B cell (primary cell): ENCODE data around the gene OR10A3. TPM values are rescaled to one million over a fixed set of nuclear protein-coding genes. Genes with fewer than 3 reads are reported as not detected.

ENCODE experiments used
- ATAC-seq: fragments of 200-7000 bp; cut with Tn5 transposase; one replicate; pipeline ENCODE4 v1.10.0; 2021; ENCODE audit warnings: low read depth, mild to moderate bottlenecking, moderate number of reproducible peaks, moderate library complexity
- CTCF ChIA-PET: fragments of 350-600 bp; sonication (Branson Sonifier 250); formaldehyde crosslinking; loops from one replicate; lab custom pipeline; 2021; ENCODE audit warnings: antibody characterized with exemption, inconsistent platforms; lab: Charles Lee
- POLR2A ChIA-PET: fragments of 350-600 bp; sonication (Branson Sonifier 250); formaldehyde crosslinking; loops from one replicate; lab custom pipeline; 2021; ENCODE audit warnings: antibody characterized with exemption; lab: Charles Lee
- DNase-seq: peaks from one replicate; pipeline ENCODE4 v3.0.0; 2013
- H2AFZ ChIP-seq: 2 replicates; pipeline ENCODE4 v1.6.1; 2012; ENCODE audit warnings: mild to moderate bottlenecking, low read depth, low read length; ENCODE audit not compliant: insufficient read depth, poor library complexity, severe bottlenecking
- H3K27ac ChIP-seq, 2 donors: 1 replicate in 1 of 2; 2 replicates in 1 of 2; pipeline ENCODE4 v1.5.1; 2012 to 2013; ENCODE audit warnings: low read length in 2 of 2, mild to moderate bottlenecking in 2 of 2, moderate library complexity in 1 of 2
- H3K27me3 ChIP-seq, 4 experiments: fragments of 200-600 bp in 1 of 4; sonication (generic) in 1 of 4; replicated peaks in 1 of 4; 1 replicate in 2 of 4; 2 replicates in 2 of 4; pipeline versions ENCODE4 v1.6.1 to v1.7.0; 2013 to 2016; ENCODE audit warnings: low read length in 3 of 4, mild to moderate bottlenecking in 2 of 4, mixed read lengths in 1 of 4, moderate library complexity in 1 of 4; ENCODE audit not compliant: insufficient read depth in 4 of 4, control insufficient read depth in 3 of 4; ENCODE audit errors: control extremely low read depth in 1 of 4
- H3K36me3 ChIP-seq, 2 experiments: replicated peaks in 1 of 2; 1 replicate in 1 of 2; 2 replicates in 1 of 2; pipeline versions ENCODE4 v1.6.1 to v1.7.1; 2013; ENCODE audit warnings: low read length in 1 of 2; ENCODE audit not compliant: insufficient read depth in 2 of 2, control insufficient read depth in 1 of 2; ENCODE audit errors: control extremely low read depth in 1 of 2, extremely low read depth in 1 of 2
- H3K4me1 ChIP-seq, 2 donors: fragments of 200-600 bp in 1 of 2; sonication (generic) in 1 of 2; 1 replicate in 1 of 2; 2 replicates in 1 of 2; pipeline versions ENCODE4 v1.5.1 to v1.6.1; 2013 to 2017; ENCODE audit warnings: low read length in 2 of 2; ENCODE audit not compliant: control insufficient read depth in 2 of 2, insufficient read depth in 2 of 2
- H3K4me2 ChIP-seq: replicated peaks from 2 replicates; pipeline ENCODE3; 2012; ENCODE audit warnings: mild to moderate bottlenecking, low read depth, low read length; ENCODE audit not compliant: poor library complexity, severe bottlenecking
- H3K4me3 ChIP-seq, 5 experiments: fragments of 200-600 bp in 1 of 5; sonication (generic) in 1 of 5; 1 replicate in 3 of 5; 2 replicates in 2 of 5; pipeline versions ENCODE4 v1.5.1 to v1.7.0; 2011 to 2016; ENCODE audit warnings: low read length in 4 of 5, mild to moderate bottlenecking in 4 of 5, low read depth in 2 of 5, control low read depth in 1 of 5, moderate library complexity in 1 of 5; ENCODE audit not compliant: insufficient read depth in 1 of 5; ENCODE audit errors: control extremely low read depth in 1 of 5, extremely low read depth in 1 of 5
- H3K79me2 ChIP-seq: fragments of 200-600 bp; sonication (generic); one replicate; pipeline ENCODE4 v1.6.0; 2016; ENCODE audit warnings: low read length; ENCODE audit not compliant: control insufficient read depth, insufficient read depth
- H3K9ac ChIP-seq: fragments of 200-600 bp; sonication (generic); 2 replicates; pipeline ENCODE4 v1.6.1; 2017; ENCODE audit warnings: mild to moderate bottlenecking, low read length, moderate library complexity
- H3K9me3 ChIP-seq, 3 donors: one replicate each; pipeline versions ENCODE4 v1.6.1 to v1.7.1; 2013; ENCODE audit warnings: low read length in 2 of 3; ENCODE audit not compliant: control insufficient read depth in 2 of 3, insufficient read depth in 1 of 3; ENCODE audit errors: control extremely low read depth in 1 of 3
- H4K20me1 ChIP-seq: 2 replicates; pipeline ENCODE4 v1.6.0; 2012; ENCODE audit warnings: mild to moderate bottlenecking, low read length; ENCODE audit not compliant: insufficient read depth, control insufficient read depth, poor library complexity, severe bottlenecking
- H3K27ac Mint-ChIP-seq: one replicate; pipeline ENCODE4 v1.8.0; 2021; ENCODE audit warnings: mixed read lengths
- H3K27me3 Mint-ChIP-seq: one replicate; pipeline ENCODE4 v1.8.0; 2021; ENCODE audit warnings: mixed read lengths
- H3K4me1 Mint-ChIP-seq: one replicate; pipeline ENCODE4 v1.8.0; 2021; ENCODE audit warnings: mixed read lengths
- H3K4me3 Mint-ChIP-seq: one replicate; pipeline ENCODE4 v1.8.0; 2021; ENCODE audit warnings: mixed read lengths
- H3K9me3 Mint-ChIP-seq: one replicate; pipeline ENCODE4 v1.8.0; 2022; ENCODE audit warnings: mixed read lengths; ENCODE audit not compliant: insufficient read depth
- EZH2 ChIP-seq: IDR thresholded peaks from 2 replicates; pipeline ENCODE4 v1.6.1; 2012; ENCODE audit warnings: borderline replicate concordance, low read depth, mild to moderate bottlenecking, moderate library complexity, low read length; ENCODE audit not compliant: insufficient read depth, poor library complexity, severe bottlenecking
- WGBS: methylation state at CpG from one replicate; pipeline ENCODE4 v1.1.5; 2013; ENCODE audit warnings: missing lambda C conversion rate; ENCODE audit not compliant: insufficient coverage; 5-methylcytosine and 5-hydroxymethylcytosine counted together
- intact Hi-C: fragments of 100-400 bp; cut with micrococcal nuclease; formaldehyde crosslinking; loops from one replicate; pipeline ENCODE4 v1.10.0; 2022
- polyA plus RNA-seq: library from polyadenylated mRNA; depleted of rRNA; stranded (reverse); fragments of >200 nt; gene quantifications from 2 replicates; pipeline ENCODE4 v1.2.3, GENCODE V29; 2012
- total RNA-seq, 2 donors: library from RNA; stranded (reverse); fragments of 120-200 nt in 1 of 2; gene quantifications; 1 replicate in 1 of 2; 2 replicates in 1 of 2; pipeline versions ENCODE4 v1.2.3 to v1.2.4, GENCODE V29; 2013 to 2022
- TF ChIP-seq, protein P1 (sequence below): fragments of 200-600 bp; IDR thresholded peaks from one replicate; pipeline ENCODE4 v1.8.0; 2022; ENCODE audit warnings: antibody characterized with exemption, mild to moderate bottlenecking

Gene OR10A3
- total and polyA plus RNA-seq, 2 donors (not counting 1 experiment from before 2014, with no cell fraction given), result not detected

DNA sequence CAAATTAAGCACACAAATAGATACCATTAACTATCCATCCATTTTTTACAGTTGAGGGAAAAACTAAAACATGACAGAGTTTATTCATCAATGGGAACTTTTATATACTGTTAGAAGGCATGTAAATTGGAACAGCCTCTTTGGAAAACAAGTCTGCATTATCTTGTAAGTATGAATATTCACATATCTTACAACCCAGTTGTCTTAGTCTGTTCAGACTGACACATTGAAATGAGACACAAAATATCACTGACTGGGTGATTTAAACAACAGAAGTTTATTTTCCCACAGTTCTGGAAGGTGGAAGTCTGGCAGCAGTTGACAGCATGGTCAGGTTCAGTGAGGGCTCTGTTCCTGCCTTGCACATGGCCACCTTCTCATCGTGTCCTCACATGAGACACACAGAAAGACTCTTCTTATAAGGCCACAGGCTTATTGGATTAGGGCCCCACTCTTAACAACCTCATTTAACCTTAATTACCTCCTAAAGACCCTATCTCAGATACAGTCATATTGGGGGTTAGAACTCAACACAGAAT lies 40.2 kb upstream of the OR10A3 start:
- no peak overlapping the region for H3K9ac ChIP-seq
- ChIA-PET CTCF (no interaction called here), POLR2A (no interaction called here)
- H3K4me3 Mint-ChIP-seq, result no peak overlapping the region
- no peak overlapping the region for H3K27ac ChIP-seq
- peaks cover 23% of the 10 kb centered on the region for H3K79me2 ChIP-seq
- no peak for ATAC-seq
- H3K9me3 ChIP-seq, result peaks cover 0 to 2% (median 0%) of the 10 kb centered on the region in 3 donors
- no peaks in the 10 kb centered on the region for H3K36me3 ChIP-seq
- intact Hi-C loops, result no loop called here
- no peaks in the 10 kb centered on the region for H3K27me3 ChIP-seq
- no peaks in the 10 kb centered on the region for H3K9me3 Mint-ChIP-seq
- no peak for DNase-seq
- no peaks in the 10 kb centered on the region for H4K20me1 ChIP-seq
- TF ChIP-seq EZH2, result no peak
- TF ChIP-seq, protein P1, sequence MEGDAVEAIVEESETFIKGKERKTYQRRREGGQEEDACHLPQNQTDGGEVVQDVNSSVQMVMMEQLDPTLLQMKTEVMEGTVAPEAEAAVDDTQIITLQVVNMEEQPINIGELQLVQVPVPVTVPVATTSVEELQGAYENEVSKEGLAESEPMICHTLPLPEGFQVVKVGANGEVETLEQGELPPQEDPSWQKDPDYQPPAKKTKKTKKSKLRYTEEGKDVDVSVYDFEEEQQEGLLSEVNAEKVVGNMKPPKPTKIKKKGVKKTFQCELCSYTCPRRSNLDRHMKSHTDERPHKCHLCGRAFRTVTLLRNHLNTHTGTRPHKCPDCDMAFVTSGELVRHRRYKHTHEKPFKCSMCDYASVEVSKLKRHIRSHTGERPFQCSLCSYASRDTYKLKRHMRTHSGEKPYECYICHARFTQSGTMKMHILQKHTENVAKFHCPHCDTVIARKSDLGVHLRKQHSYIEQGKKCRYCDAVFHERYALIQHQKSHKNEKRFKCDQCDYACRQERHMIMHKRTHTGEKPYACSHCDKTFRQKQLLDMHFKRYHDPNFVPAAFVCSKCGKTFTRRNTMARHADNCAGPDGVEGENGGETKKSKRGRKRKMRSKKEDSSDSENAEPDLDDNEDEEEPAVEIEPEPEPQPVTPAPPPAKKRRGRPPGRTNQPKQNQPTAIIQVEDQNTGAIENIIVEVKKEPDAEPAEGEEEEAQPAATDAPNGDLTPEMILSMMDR, result no peak
- H3K4me3 ChIP-seq, result no peak overlapping the region
- H2AFZ ChIP-seq, result no peak overlapping the region
- H3K27me3 Mint-ChIP-seq, result no peaks in the 10 kb centered on the region
- WGBS, result no CpG with 5 or more reads among the region's 1 CpG
- H3K4me1 ChIP-seq, result peaks cover 8% of the 10 kb centered on the region in 2 donors
- peaks cover 8% of the 10 kb centered on the region for H3K4me1 Mint-ChIP-seq
- no peak overlapping the region for H3K4me2 ChIP-seq
- no peak overlapping the region for H3K27ac Mint-ChIP-seq

DNA sequence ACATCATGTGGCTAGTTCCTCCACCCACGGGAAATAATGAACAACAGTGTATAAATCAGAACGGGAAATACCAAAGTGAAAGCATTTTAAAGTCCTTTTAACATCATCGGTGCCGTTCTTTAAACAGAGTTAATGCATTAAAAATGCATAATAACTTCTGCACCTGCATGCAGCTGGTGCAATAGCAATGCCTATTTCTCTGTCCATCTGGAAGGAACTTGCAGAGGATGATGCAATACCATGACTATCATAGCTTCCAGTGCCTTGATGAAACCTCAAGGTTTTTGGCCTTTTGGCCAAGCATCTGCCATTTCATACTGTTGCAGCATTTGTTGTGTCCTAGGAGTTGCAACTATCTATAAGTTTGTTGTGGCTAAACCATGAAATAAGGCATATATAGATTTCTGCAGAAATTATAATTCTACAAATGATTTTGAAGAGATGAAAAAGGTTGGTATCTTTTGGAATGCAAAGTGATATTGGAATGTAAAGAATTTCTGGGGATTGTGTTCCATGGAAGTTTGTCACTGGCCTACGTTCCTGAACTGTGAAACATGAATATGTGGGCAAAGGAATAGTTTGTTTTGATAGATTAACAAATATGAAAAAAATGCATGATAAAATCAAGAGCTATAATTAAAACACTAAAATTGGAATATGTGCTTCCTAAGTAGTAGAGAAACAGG lies 35.9 kb upstream of the OR10A3 start:
- Histone ChIP-seq H3K4me2 (no peak overlapping the region), H3K27me3 (peaks cover 0 to 4% (median 0%) of the 10 kb centered on the region in 4 experiments), H3K4me1 (no peaks in the 10 kb centered on the region), H4K20me1 (no peaks in the 10 kb centered on the region), H3K27ac (no peak overlapping the region), H3K36me3 (no peaks in the 10 kb centered on the region), H3K4me3 (no peak overlapping the region), H3K9me3 (peaks cover 0 to 2% (median 0%) of the 10 kb centered on the region in 3 donors), H3K79me2 (no peaks in the 10 kb centered on the region), H3K9ac (no peak overlapping the region), H2AFZ (no peak overlapping the region)
- no peak overlapping the region for H3K4me3 Mint-ChIP-seq
- TF ChIP-seq, protein P1, result no peak
- no peak for TF ChIP-seq EZH2
- intact Hi-C loops, result no loop called here
- H3K27ac Mint-ChIP-seq, result no peak overlapping the region
- no peaks in the 10 kb centered on the region for H3K4me1 Mint-ChIP-seq
- no peak for ATAC-seq
- no peak for DNase-seq
- no peaks in the 10 kb centered on the region for H3K9me3 Mint-ChIP-seq
- WGBS, result 55% methylated on average over 3 of the region's 5 CpGs
- ChIA-PET CTCF (interaction anchor here (0.6 to 1.2 kb wide), 2 partner anchors 38 to 1310 kb away, joined by 3 read pairs; no protein-coding TSS in a partner anchor), POLR2A (interaction anchor here (0.7 kb wide), 1 partner anchor 878 kb away, joined by 5 read pairs; no protein-coding TSS in a partner anchor)
- peaks cover 3% of the 10 kb centered on the region for H3K27me3 Mint-ChIP-seq
